Neuronal stem cell (in vitro differentiated cells): ENCODE measurements around the gene ERVH48-1.
A peak's percentile ranks its signal among the peaks of the same experiment; 100 is the strongest.
"Not testable (repeated sequence)": the region's sequence is repeated elsewhere in the genome, so short reads cannot be mapped to it uniquely, and the experiment has no call there.

Experiments used
- DNase-seq: peaks from one replicate; pipeline ENCODE4 v3.0.0-alpha.2; 2013; ENCODE audit warnings: low spot score
- H2AFZ ChIP-seq: one replicate; pipeline ENCODE4 v1.6.1; 2013; ENCODE audit warnings: mild to moderate bottlenecking, low read length, inconsistent platforms
- H2AK5ac ChIP-seq: 2 replicates; pipeline ENCODE4 v1.6.1; 2013; ENCODE audit warnings: low read depth, mild to moderate bottlenecking, inconsistent platforms, low read length, moderate library complexity, mixed read lengths
- H2BK120ac ChIP-seq: 2 replicates; pipeline ENCODE4 v1.6.1; 2013; ENCODE audit warnings: low read depth, mild to moderate bottlenecking, inconsistent platforms, low read length, moderate library complexity, mixed read lengths
- H2BK12ac ChIP-seq: one replicate; pipeline ENCODE4 v1.6.1; 2013; ENCODE audit warnings: low read length, inconsistent platforms
- H2BK15ac ChIP-seq: 2 replicates; pipeline ENCODE4 v1.6.1; 2013; ENCODE audit warnings: mild to moderate bottlenecking, low read length, inconsistent platforms, mixed read lengths
- H2BK5ac ChIP-seq: one replicate; pipeline ENCODE4 v1.6.1; 2013; ENCODE audit warnings: inconsistent platforms, mild to moderate bottlenecking, low read length, moderate library complexity
- H3K14ac ChIP-seq: one replicate; pipeline ENCODE4 v1.6.1; 2013; ENCODE audit warnings: low read length, inconsistent platforms
- H3K18ac ChIP-seq: 2 replicates; pipeline ENCODE4 v1.6.1; 2013; ENCODE audit warnings: low read length, inconsistent platforms
- H3K23ac ChIP-seq: 2 replicates; pipeline ENCODE4 v1.6.1; 2013; ENCODE audit warnings: low read depth, mild to moderate bottlenecking, mixed read lengths, low read length, inconsistent platforms; ENCODE audit not compliant: poor library complexity
- H3K27ac ChIP-seq: replicated peaks from 3 replicates; pipeline ENCODE4 v1.5.1; 2013; ENCODE audit warnings: low read length, inconsistent platforms
- H3K27me3 ChIP-seq, 3 experiments: 2 replicates each; pipeline ENCODE4 v1.6.1; 2013; ENCODE audit warnings: low read length in 3 of 3, mild to moderate bottlenecking in 2 of 3, inconsistent platforms in 1 of 3, low read depth in 1 of 3, mixed read lengths in 1 of 3, moderate library complexity in 1 of 3; ENCODE audit not compliant: control insufficient read depth in 3 of 3, insufficient read depth in 3 of 3
- H3K36me3 ChIP-seq, 2 donors: replicated peaks in 1 of 2; 2 replicates each; pipeline ENCODE4 v1.6.1; 2013; ENCODE audit warnings: low read length in 2 of 2; ENCODE audit not compliant: control insufficient read depth in 2 of 2, insufficient read depth in 2 of 2
- H3K4ac ChIP-seq: 2 replicates; pipeline ENCODE4 v1.6.1; 2013; ENCODE audit warnings: inconsistent platforms, mild to moderate bottlenecking, low read length, moderate library complexity
- H3K4me1 ChIP-seq, 2 donors: 1 replicate in 1 of 2; 2 replicates in 1 of 2; pipeline ENCODE4 v1.6.1; 2013; ENCODE audit warnings: low read length in 2 of 2, low read depth in 1 of 2; ENCODE audit not compliant: control insufficient read depth in 2 of 2, insufficient read depth in 1 of 2
- H3K4me2 ChIP-seq: one replicate; pipeline ENCODE4 v1.6.1; 2013; ENCODE audit warnings: mild to moderate bottlenecking, low read length, inconsistent platforms; ENCODE audit not compliant: insufficient read depth, poor library complexity, severe bottlenecking
- H3K4me3 ChIP-seq, 2 donors: 2 replicates each; pipeline ENCODE4 v1.5.1; 2013; ENCODE audit warnings: low read length in 2 of 2, mild to moderate bottlenecking in 2 of 2, inconsistent platforms in 1 of 2, moderate library complexity in 1 of 2
- H3K79me1 ChIP-seq: one replicate; pipeline ENCODE4 v1.6.1; 2013; ENCODE audit warnings: low read depth, mild to moderate bottlenecking, inconsistent platforms, low read length, moderate library complexity
- H3K9ac ChIP-seq: one replicate; pipeline ENCODE4 v1.6.1; 2013; ENCODE audit warnings: mild to moderate bottlenecking, low read depth, low read length, inconsistent platforms; ENCODE audit not compliant: poor library complexity
- H3K9me3 ChIP-seq, 2 donors: replicated peaks in 1 of 2; 2 replicates each; pipeline versions ENCODE3 to v1.6.1; 2013; ENCODE audit warnings: low read length in 2 of 2, mild to moderate bottlenecking in 2 of 2, inconsistent platforms in 1 of 2, low read depth in 1 of 2, mixed read lengths in 1 of 2, moderate library complexity in 1 of 2; ENCODE audit not compliant: control insufficient read depth in 2 of 2, insufficient read depth in 1 of 2
- H4K8ac ChIP-seq: one replicate; pipeline ENCODE4 v1.6.1; 2013; ENCODE audit warnings: low read depth, mild to moderate bottlenecking, inconsistent platforms, low read length, moderate library complexity
- H4K91ac ChIP-seq: one replicate; pipeline ENCODE4 v1.6.1; 2013; ENCODE audit warnings: low read length, low read depth, mild to moderate bottlenecking, inconsistent platforms; ENCODE audit not compliant: poor library complexity
- WGBS, 2 donors: extraction: QIAGEN DNeasy Blood & Tissue Kit; methylation state at CpG; one replicate each; pipeline ENCODE4 v1.1.7; 2013; ENCODE audit warnings: missing lambda C conversion rate in 2 of 2, mixed read lengths in 1 of 2; ENCODE audit not compliant: insufficient read length in 2 of 2, insufficient replicate concordance in 1 of 2; ENCODE audit errors: extremely low coverage in 2 of 2; 5-methylcytosine and 5-hydroxymethylcytosine counted together

The ERVH48-1 gene

GRCh38 chr21:42933973-42934372 is 8.5 kb upstream of the ERVH48-1 start:
- H2BK12ac ChIP-seq, H3K18ac ChIP-seq, H2AK5ac ChIP-seq, H3K27ac ChIP-seq, H2AFZ ChIP-seq, H4K8ac ChIP-seq, H3K27me3 ChIP-seq, H3K4ac ChIP-seq, H3K36me3 ChIP-seq, H4K91ac ChIP-seq, H2BK120ac ChIP-seq, H3K4me2 ChIP-seq, H3K9me3 ChIP-seq, H3K4me3 ChIP-seq, H2BK15ac ChIP-seq, H2BK5ac ChIP-seq, H3K9ac ChIP-seq, H3K4me1 ChIP-seq, H3K14ac ChIP-seq, H3K23ac ChIP-seq, DNase-seq, H3K79me1 ChIP-seq: not testable (repeated sequence)
- WGBS, 2 donors, result no CpG with 5 or more reads among the region's 12 CpGs

DNA sequence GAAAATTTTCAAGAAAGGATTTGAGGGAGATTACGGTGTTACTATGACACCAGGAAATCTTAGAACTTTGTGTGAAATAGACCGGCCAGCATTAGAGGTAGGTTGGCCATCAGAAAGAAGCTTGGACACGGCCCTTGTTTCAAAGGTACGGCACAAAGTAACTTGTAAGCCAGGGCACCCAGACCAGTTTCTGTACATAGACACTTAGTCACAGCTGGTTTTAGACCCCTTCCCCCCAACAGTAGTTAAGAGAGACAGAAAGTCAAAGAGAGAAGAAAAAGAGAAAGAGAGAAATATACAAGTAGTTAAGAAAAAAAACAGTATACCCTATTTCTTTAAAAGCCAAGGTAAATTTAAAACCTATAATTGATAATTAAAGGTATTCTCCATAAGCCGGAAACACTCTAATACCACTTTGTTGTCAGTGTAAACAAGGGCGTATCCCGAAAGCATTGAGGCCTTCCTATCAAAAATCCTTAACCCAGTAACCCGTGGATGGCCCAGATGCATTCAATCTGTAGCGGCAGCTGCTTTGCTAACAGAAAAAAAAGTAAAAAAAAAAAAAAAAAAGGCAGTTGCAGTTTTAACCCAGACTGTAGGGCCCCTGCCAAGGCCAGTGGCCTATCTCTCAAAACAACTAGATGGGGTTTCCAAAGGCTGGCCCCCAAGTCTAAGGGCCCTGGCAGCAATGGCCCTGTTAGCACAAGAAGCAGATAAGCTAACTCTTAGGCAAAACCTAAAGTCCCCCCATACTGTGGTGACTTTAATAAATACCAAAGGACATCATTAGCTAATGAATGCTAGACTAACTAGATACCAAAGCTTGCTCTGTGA is 7.9 kb upstream of the ERVH48-1 start:
- not testable (repeated sequence) for H3K4ac ChIP-seq, H3K27ac ChIP-seq, H3K23ac ChIP-seq, H3K36me3 ChIP-seq, H3K27me3 ChIP-seq, H4K91ac ChIP-seq, H2BK120ac ChIP-seq, H3K4me1 ChIP-seq, H2AFZ ChIP-seq, H3K14ac ChIP-seq, H4K8ac ChIP-seq, H2AK5ac ChIP-seq, H3K9ac ChIP-seq, H3K18ac ChIP-seq, H2BK12ac ChIP-seq, H3K79me1 ChIP-seq, H3K4me3 ChIP-seq, H2BK15ac ChIP-seq, H3K9me3 ChIP-seq, H2BK5ac ChIP-seq, H3K4me2 ChIP-seq, DNase-seq
- no CpG with 5 or more reads among the region's 9 CpGs for WGBS, 2 donors

- not testable (repeated sequence) for H3K14ac ChIP-seq, H2AK5ac ChIP-seq, H3K4ac ChIP-seq, H3K4me3 ChIP-seq, H3K36me3 ChIP-seq, H2BK5ac ChIP-seq, H3K18ac ChIP-seq, H3K4me2 ChIP-seq, H3K79me1 ChIP-seq, H4K8ac ChIP-seq, H3K27me3 ChIP-seq, DNase-seq, H2AFZ ChIP-seq, H3K9me3 ChIP-seq, H2BK120ac ChIP-seq, H3K4me1 ChIP-seq, H3K23ac ChIP-seq, H2BK15ac ChIP-seq, H3K27ac ChIP-seq, H4K91ac ChIP-seq, H3K9ac ChIP-seq, H2BK12ac ChIP-seq
- no CpG with 5 or more reads among the region's 16 CpGs for WGBS, 2 donors
Observed at GRCh38 chr21:42932378-42933136, 7.1 kb upstream of the ERVH48-1 start.

DNA sequence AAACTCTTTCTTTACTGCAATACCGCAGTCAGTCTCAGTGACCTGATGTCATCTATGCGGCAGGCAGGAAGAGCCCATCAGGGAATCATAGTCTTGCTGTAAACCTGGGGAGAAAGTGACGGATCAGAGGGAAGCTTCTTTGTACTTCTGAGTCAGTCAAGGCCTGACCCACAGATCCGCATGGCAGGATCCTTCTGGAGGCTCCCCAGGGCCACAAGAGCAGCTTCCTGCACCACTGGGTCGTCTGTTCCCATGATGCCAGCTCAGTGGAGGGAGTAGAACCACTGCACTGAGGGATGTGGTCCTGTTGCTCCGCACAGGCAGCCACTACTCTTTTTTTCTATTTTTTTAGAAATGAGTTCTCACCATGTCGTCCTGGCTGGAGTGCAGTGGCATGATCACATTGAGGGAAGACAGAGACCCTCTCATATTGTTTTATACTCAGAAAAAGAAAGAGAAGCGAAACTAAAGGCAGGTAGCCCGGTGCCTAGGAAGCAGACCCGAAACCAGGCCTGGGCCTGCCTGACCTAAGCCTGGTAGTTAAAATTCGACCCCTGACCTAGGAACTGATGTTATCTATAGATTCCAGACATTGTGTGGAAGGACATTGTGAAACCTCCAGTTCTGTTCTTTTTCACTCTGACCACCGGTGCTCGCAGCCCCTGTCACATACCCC is 6.3 kb upstream of the ERVH48-1 start:
- no peak overlapping the region for H3K27ac ChIP-seq

More for the DNA sequence above, 6.3 kb upstream of the ERVH48-1 start:
- Histone ChIP-seq H3K18ac (no peak overlapping the region), H3K23ac (no peak overlapping the region), H2AFZ (peak overlapping the region; percentile 74), H3K9me3 (peaks cover 2 to 4% of the 10 kb centered on the region in 2 donors), H3K4me2 (no peak overlapping the region), H3K36me3 (no peaks in the 10 kb centered on the region), H3K14ac (no peak overlapping the region), H3K4me1 (no peaks in the 10 kb centered on the region), H2BK120ac (no peak overlapping the region), H3K9ac (no peak overlapping the region), H2AK5ac (no peak overlapping the region), H3K4ac (no peak overlapping the region), H3K79me1 (peaks cover 2% of the 10 kb centered on the region), H2BK5ac (no peak overlapping the region), H3K27me3 (no peaks in the 10 kb centered on the region), H2BK12ac (no peak overlapping the region), H3K4me3 (no peak overlapping the region), H4K8ac (no peak overlapping the region), H4K91ac (no peak overlapping the region), H2BK15ac (no peak overlapping the region)
- no CpG with 5 or more reads among the region's 13 CpGs for WGBS, 2 donors
- no peak for DNase-seq
